Sciatic nerve (tissue), 2 donors: Measurements from ENCODE around the gene SYNE2. TPM values are rescaled to one million over a fixed set of nuclear protein-coding genes. Genes with fewer than 3 reads are reported as not detected.

Experiments used
- ATAC-seq: fragments of 200-7000 bp; cut with Tn5 transposase; one replicate; pipeline ENCODE4 v1.9.1; 2020; ENCODE audit warnings: mild to moderate bottlenecking, moderate library complexity
- DNase-seq: peaks from one replicate; pipeline ENCODE4 v3.0.0-alpha.2; 2020; ENCODE audit warnings: low spot score
- intact Hi-C: fragments of 100-400 bp; cut with DNase I; formaldehyde crosslinking; loops from one replicate; pipeline ENCODE4 v1.14.2; 2022
- total RNA-seq: library from RNA; stranded (reverse); fragmentation: NEBNext Ultra II Directional; extraction: Animal tissue kit (Norgen Biotek cat#: 25700); gene quantifications from one replicate; pipeline ENCODE4 v1.2.1, GENCODE V29; 2021
- donor health status: DM: no; HTN: no; CAD: no.
- donor health status: DM: no; HTN: no; CAD: no.

The SYNE2 gene
- total RNA-seq, 1 donor from 2014 or later = 172 TPM

- intact Hi-C loops = no loop called here
- DNase-seq = no peak
- peak; percentile 86 for ATAC-seq
Measured at GRCh38 chr14:63901434-63902085, 48.8 kb downstream of the SYNE2 start.

GRCh38 chr14:63902375-63902976 is 49.7 kb downstream of the SYNE2 start:
- DNase-seq (no peak), ATAC-seq (peak; percentile 9)
- intact Hi-C loops = no loop called here

GRCh38 chr14:63904724-63905123 is 51.9 kb downstream of the SYNE2 start:
- DNase-seq = no peak
- intact Hi-C loops = no loop called here
- ATAC-seq = no peak

GRCh38 chr14:63905370-63905769 is 52.6 kb downstream of the SYNE2 start:
- DNase-seq (no peak), ATAC-seq (no peak)
- intact Hi-C loops = no loop called here

- no peak for ATAC-seq
- intact Hi-C loops = no loop called here
- no peak for DNase-seq
Measured at GRCh38 chr14:63908667-63909264, 56.0 kb downstream of the SYNE2 start.

GRCh38 chr14:63909984-63910383 is 57.2 kb downstream of the SYNE2 start:
- DNase-seq (no peak), ATAC-seq (no peak)
- intact Hi-C loops = no loop called here

GRCh38 chr14:63910583-63911363 is 58.0 kb downstream of the SYNE2 start:
- ATAC-seq = peak; percentile 55
- no peak for DNase-seq
- intact Hi-C loops = no loop called here

- ATAC-seq = no peak
- intact Hi-C loops = no loop called here
- DNase-seq = no peak
Measured at GRCh38 chr14:63911404-63911803, 58.6 kb downstream of the SYNE2 start.

GRCh38 chr14:63912286-63912685 is 59.5 kb downstream of the SYNE2 start:
- no peak for DNase-seq
- no peak for ATAC-seq
- intact Hi-C loops = no loop called here

- ATAC-seq = no peak
- intact Hi-C loops = no loop called here
- no peak for DNase-seq
Measured at GRCh38 chr14:63918411-63918810, 65.6 kb downstream of the SYNE2 start.

GRCh38 chr14:63922696-63923421 is 70.1 kb downstream of the SYNE2 start:
- DNase-seq (no peak), ATAC-seq (peak; percentile 91)
- intact Hi-C loops = no loop called here

- no peak for DNase-seq
- no peak for ATAC-seq
- intact Hi-C loops = no loop called here
Measured at GRCh38 chr14:63923422-63923752, 70.6 kb downstream of the SYNE2 start.

- ATAC-seq = no peak
- intact Hi-C loops = no loop called here
- no peak for DNase-seq
Measured at GRCh38 chr14:63924375-63924774, 71.6 kb downstream of the SYNE2 start.

- intact Hi-C loops = no loop called here
- DNase-seq (no peak), ATAC-seq (no peak)
Measured at GRCh38 chr14:63926641-63927040, 73.8 kb downstream of the SYNE2 start.

GRCh38 chr14:63928744-63929174 is 76.0 kb downstream of the SYNE2 start:
- ATAC-seq = no peak
- intact Hi-C loops = no loop called here
- DNase-seq = no peak

- DNase-seq = no peak
- no peak for ATAC-seq
- intact Hi-C loops = no loop called here
Measured at GRCh38 chr14:63933110-63933509, 80.3 kb downstream of the SYNE2 start.

- intact Hi-C loops = no loop called here
- DNase-seq (no peak), ATAC-seq (peak; percentile 36)
Measured at GRCh38 chr14:63933711-63934110, 80.9 kb downstream of the SYNE2 start.

GRCh38 chr14:63938198-63939005 is 85.6 kb downstream of the SYNE2 start:
- ATAC-seq (no peak), DNase-seq (no peak)
- intact Hi-C loops = no loop called here

GRCh38 chr14:63939006-63939270 is 86.1 kb downstream of the SYNE2 start:
- DNase-seq = no peak

More at GRCh38 chr14:63939006-63939270, 86.1 kb downstream of the SYNE2 start:
- no peak for ATAC-seq
- intact Hi-C loops = no loop called here
